Panc1 (cell line): ENCODE results near the gene SPTBN1.

Source experiments
- CTCF ChIP-seq: fragments of 450-650 bp; IDR thresholded peaks from 2 replicates; pipeline ENCODE4 v1.5.1; 2017; ENCODE audit warnings: mild to moderate bottlenecking
- POLR2AphosphoS5 ChIP-seq: IDR thresholded peaks from 2 replicates; pipeline ENCODE4 v1.6.1; 2012; ENCODE audit warnings: mild to moderate bottlenecking, low read depth, low read length, moderate library complexity
- SIN3A ChIP-seq: IDR thresholded peaks from 2 replicates; pipeline ENCODE4 v1.6.1; 2012; ENCODE audit warnings: low read depth, mild to moderate bottlenecking, low read length, moderate library complexity, borderline replicate concordance; ENCODE audit not compliant: insufficient read depth
- TF ChIP-seq, protein P1 (sequence below), 2 experiments: IDR thresholded peaks; 2 replicates each; pipeline ENCODE4 v1.6.1; 2011 to 2012; ENCODE audit warnings: low read depth in 2 of 2, control low read depth in 1 of 2, low read length in 1 of 2, mild to moderate bottlenecking in 1 of 2, moderate library complexity in 1 of 2; ENCODE audit not compliant: insufficient read depth in 1 of 2

GRCh38 chr2:54455563-54456361 lies at the start of gene SPTBN1:
- TF ChIP-seq CTCF, result no peak
- TF ChIP-seq SIN3A, result no peak
- TF ChIP-seq POLR2AphosphoS5, result peak; percentile 55; the same call in 1 of the 2 replicates
- TF ChIP-seq, protein P1, sequence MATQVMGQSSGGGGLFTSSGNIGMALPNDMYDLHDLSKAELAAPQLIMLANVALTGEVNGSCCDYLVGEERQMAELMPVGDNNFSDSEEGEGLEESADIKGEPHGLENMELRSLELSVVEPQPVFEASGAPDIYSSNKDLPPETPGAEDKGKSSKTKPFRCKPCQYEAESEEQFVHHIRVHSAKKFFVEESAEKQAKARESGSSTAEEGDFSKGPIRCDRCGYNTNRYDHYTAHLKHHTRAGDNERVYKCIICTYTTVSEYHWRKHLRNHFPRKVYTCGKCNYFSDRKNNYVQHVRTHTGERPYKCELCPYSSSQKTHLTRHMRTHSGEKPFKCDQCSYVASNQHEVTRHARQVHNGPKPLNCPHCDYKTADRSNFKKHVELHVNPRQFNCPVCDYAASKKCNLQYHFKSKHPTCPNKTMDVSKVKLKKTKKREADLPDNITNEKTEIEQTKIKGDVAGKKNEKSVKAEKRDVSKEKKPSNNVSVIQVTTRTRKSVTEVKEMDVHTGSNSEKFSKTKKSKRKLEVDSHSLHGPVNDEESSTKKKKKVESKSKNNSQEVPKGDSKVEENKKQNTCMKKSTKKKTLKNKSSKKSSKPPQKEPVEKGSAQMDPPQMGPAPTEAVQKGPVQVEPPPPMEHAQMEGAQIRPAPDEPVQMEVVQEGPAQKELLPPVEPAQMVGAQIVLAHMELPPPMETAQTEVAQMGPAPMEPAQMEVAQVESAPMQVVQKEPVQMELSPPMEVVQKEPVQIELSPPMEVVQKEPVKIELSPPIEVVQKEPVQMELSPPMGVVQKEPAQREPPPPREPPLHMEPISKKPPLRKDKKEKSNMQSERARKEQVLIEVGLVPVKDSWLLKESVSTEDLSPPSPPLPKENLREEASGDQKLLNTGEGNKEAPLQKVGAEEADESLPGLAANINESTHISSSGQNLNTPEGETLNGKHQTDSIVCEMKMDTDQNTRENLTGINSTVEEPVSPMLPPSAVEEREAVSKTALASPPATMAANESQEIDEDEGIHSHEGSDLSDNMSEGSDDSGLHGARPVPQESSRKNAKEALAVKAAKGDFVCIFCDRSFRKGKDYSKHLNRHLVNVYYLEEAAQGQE (IDR thresholded peaks at IDR 0.05; ENCODE audit: insufficient read depth in 1 of 2, low read depth in 2 of 2, low read length in 1 of 2), result no peak
